Measurements from ENCODE around the gene PRR12.

DNA sequence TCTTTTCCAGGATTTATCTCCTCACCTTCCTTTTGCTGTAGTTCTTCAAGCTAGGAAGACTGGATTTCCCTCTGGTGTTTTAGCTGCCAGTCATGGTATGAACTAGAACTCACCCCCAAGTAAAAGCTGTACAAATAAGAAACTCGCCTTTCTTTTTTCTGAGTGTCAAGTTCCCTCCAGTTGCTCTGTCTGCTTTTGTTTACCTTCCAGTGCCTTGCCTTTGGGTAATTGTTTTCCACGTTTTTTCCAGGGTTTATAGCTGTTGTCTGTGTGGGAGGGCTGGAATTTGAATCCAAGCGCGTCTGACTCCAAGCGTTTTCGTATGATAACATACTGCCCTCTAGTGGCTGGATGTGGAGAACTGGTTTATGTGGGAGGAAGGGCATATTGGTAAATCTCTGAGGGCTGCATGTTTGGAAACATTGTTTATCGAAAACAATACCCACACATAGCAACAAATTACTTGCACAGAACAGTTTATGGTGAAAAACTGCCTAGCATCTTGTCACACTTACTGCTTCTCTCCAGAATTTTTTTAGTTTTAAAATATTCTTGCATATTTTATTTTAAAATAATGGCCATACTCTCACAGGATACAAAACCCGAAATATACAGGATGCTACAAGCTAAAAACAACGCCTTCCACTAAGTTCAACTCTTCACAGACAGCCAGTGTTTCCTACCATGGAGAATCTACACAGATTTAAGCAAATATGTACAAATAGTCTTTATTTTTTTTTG, 44.0 kb upstream of the PRR12 start:
- TF ChIP-seq, protein P1, sequence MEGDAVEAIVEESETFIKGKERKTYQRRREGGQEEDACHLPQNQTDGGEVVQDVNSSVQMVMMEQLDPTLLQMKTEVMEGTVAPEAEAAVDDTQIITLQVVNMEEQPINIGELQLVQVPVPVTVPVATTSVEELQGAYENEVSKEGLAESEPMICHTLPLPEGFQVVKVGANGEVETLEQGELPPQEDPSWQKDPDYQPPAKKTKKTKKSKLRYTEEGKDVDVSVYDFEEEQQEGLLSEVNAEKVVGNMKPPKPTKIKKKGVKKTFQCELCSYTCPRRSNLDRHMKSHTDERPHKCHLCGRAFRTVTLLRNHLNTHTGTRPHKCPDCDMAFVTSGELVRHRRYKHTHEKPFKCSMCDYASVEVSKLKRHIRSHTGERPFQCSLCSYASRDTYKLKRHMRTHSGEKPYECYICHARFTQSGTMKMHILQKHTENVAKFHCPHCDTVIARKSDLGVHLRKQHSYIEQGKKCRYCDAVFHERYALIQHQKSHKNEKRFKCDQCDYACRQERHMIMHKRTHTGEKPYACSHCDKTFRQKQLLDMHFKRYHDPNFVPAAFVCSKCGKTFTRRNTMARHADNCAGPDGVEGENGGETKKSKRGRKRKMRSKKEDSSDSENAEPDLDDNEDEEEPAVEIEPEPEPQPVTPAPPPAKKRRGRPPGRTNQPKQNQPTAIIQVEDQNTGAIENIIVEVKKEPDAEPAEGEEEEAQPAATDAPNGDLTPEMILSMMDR (IDR thresholded peaks at IDR 0.05; ENCODE audit: low read depth, low read length, missing input control): peak; percentile 94
- TF ChIP-seq, protein P2, sequence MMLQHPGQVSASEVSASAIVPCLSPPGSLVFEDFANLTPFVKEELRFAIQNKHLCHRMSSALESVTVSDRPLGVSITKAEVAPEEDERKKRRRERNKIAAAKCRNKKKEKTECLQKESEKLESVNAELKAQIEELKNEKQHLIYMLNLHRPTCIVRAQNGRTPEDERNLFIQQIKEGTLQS (IDR thresholded peaks at IDR 0.05): no peak
- TF ChIP-seq YY1 (IDR thresholded peaks at IDR 0.05) (no peak), GABPA (IDR thresholded peaks at IDR 0.05 in 1 of 2, conservative IDR thresholded peaks at IDR 0.05 in 1 of 2) (peak in 1 of 2 donors; percentile 29), TAF1 (conservative IDR thresholded peaks at IDR 0.05) (no peak)
- TF ChIP-seq, protein P3, sequence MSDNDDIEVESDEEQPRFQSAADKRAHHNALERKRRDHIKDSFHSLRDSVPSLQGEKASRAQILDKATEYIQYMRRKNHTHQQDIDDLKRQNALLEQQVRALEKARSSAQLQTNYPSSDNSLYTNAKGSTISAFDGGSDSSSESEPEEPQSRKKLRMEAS (IDR thresholded peaks at IDR 0.05): no peak

Measured in liver (tissue), 3 donors.